OCI-LY3 (cell line): ENCODE measurements around the gene TH.
"Not testable (repeated sequence)": the region's sequence is repeated elsewhere in the genome, so short reads cannot be mapped to it uniquely, and the experiment has no call there.

Experiments used
- H2AFZ ChIP-seq: fragments of 200-600, 300-600 bp; shearing (Covaris generic); 2 replicates; pipeline ENCODE4 v1.6.0; 2014; ENCODE audit warnings: antibody characterized with exemption, low read depth, low read length
- H3K27ac ChIP-seq: fragments of 200-600, 300-600 bp; sonication (generic); 2 replicates; pipeline ENCODE4 v1.5.1; 2014; ENCODE audit warnings: mild to moderate bottlenecking, low read length, moderate library complexity, mixed read lengths
- H3K27me3 ChIP-seq: fragments of 200-600, 300-600 bp; sonication (generic); 2 replicates; pipeline ENCODE4 v1.6.1; 2014; ENCODE audit warnings: low read depth, low read length, mixed read lengths
- H3K36me3 ChIP-seq: fragments of 200-600, 300-600 bp; sonication (generic); replicated peaks from 2 replicates; pipeline ENCODE3; 2014; ENCODE audit warnings: low read depth, low read length, mixed read lengths
- H3K4me1 ChIP-seq: fragments of 300-600, 200-600 bp; sonication (generic); 2 replicates; pipeline ENCODE4 v1.6.1; 2014; ENCODE audit warnings: low read length, mixed read lengths
- H3K4me2 ChIP-seq: fragments of 200-600, 300-600 bp; sonication (generic); 2 replicates; pipeline ENCODE4 v1.6.1; 2014; ENCODE audit warnings: low read length, mixed read lengths
- H3K4me3 ChIP-seq: fragments of 300-600, 200-600 bp; sonication (generic); 2 replicates; pipeline ENCODE4 v1.5.1; 2014; ENCODE audit warnings: antibody characterized with exemption, mild to moderate bottlenecking, low read length, moderate library complexity
- H3K79me2 ChIP-seq: fragments of 300-600, 200-600 bp; shearing (Covaris generic); 2 replicates; pipeline ENCODE4 v1.6.1; 2014; ENCODE audit warnings: mild to moderate bottlenecking, low read length, mixed read lengths
- H3K9ac ChIP-seq: fragments of 300-600, 200-600 bp; shearing (Covaris generic); 2 replicates; pipeline ENCODE4 v1.6.0; 2014; ENCODE audit warnings: mild to moderate bottlenecking, low read length, moderate library complexity
- H3K9me3 ChIP-seq: fragments of 200-600, 300-600 bp; shearing (Covaris generic); 2 replicates; pipeline ENCODE4 v1.6.1; 2014; ENCODE audit warnings: low read length, mixed read lengths; ENCODE audit not compliant: insufficient read depth
- H4K20me1 ChIP-seq: fragments of 200-600, 300-600 bp; sonication (generic); 2 replicates; pipeline ENCODE4 v1.6.1; 2016; ENCODE audit warnings: low read length, mixed read lengths; ENCODE audit not compliant: insufficient read depth
- CTCF ChIP-seq: fragments of 200-600, 300-600 bp; sonication (generic); IDR thresholded peaks from 2 replicates; pipeline ENCODE4 v1.5.1; 2014; ENCODE audit warnings: antibody characterized with exemption, low read length, low read depth
- EZH2phosphoT487 ChIP-seq: fragments of 200-600 bp; shearing (Covaris generic); IDR thresholded peaks from 2 replicates; pipeline ENCODE4 v1.6.1; 2018; ENCODE audit warnings: antibody characterized with exemption, mixed run types, low read depth

TH gene

GRCh38 chr11:2196970-2197770 is 25.6 kb upstream of the TH start:
- H3K4me2 ChIP-seq = no peak overlapping the region
- H3K36me3 ChIP-seq = no peaks in the 10 kb centered on the region
- no peaks in the 10 kb centered on the region for H3K27me3 ChIP-seq
- H3K9ac ChIP-seq = no peak overlapping the region
- H4K20me1 ChIP-seq = no peaks in the 10 kb centered on the region
- H3K4me3 ChIP-seq = no peak overlapping the region
- H3K27ac ChIP-seq = no peak overlapping the region
- H3K4me1 ChIP-seq = no peaks in the 10 kb centered on the region
- TF ChIP-seq CTCF (peak; percentile 77), EZH2phosphoT487 (no peak)
- no peak overlapping the region for H2AFZ ChIP-seq
- H3K9me3 ChIP-seq = no peaks in the 10 kb centered on the region
- no peaks in the 10 kb centered on the region for H3K79me2 ChIP-seq

- Histone ChIP-seq H3K4me1 (no peaks in the 10 kb centered on the region), H3K9me3 (no peaks in the 10 kb centered on the region), H3K79me2 (no peaks in the 10 kb centered on the region), H4K20me1 (no peaks in the 10 kb centered on the region), H3K9ac (no peak overlapping the region), H3K4me3 (no peak overlapping the region), H3K27ac (no peak overlapping the region), H3K27me3 (no peaks in the 10 kb centered on the region), H2AFZ (no peak overlapping the region), H3K4me2 (no peak overlapping the region), H3K36me3 (no peaks in the 10 kb centered on the region)
- no peak for TF ChIP-seq CTCF
- TF ChIP-seq EZH2phosphoT487 = no peak
Observed at GRCh38 chr11:2195756-2196088, 24.1 kb upstream of the TH start.

- TF ChIP-seq EZH2phosphoT487 (no peak), CTCF (peak; percentile 86)
- peak overlapping the region; percentile 73 for H3K4me2 ChIP-seq
- H3K9me3 ChIP-seq = no peaks in the 10 kb centered on the region
- H3K79me2 ChIP-seq = no peaks in the 10 kb centered on the region
- no peaks in the 10 kb centered on the region for H3K27me3 ChIP-seq
- no peaks in the 10 kb centered on the region for H4K20me1 ChIP-seq
- H2AFZ ChIP-seq = peak overlapping the region; percentile 75; the same call in 1 of the 2 replicates
- H3K4me3 ChIP-seq = peak overlapping the region; percentile 64
- no peaks in the 10 kb centered on the region for H3K36me3 ChIP-seq
- no peak overlapping the region for H3K27ac ChIP-seq
- H3K9ac ChIP-seq = no peak overlapping the region
- no peaks in the 10 kb centered on the region for H3K4me1 ChIP-seq
Observed at GRCh38 chr11:2194877-2195755, 23.5 kb upstream of the TH start.

- H4K20me1 ChIP-seq, H3K27me3 ChIP-seq, H3K4me2 ChIP-seq, H3K79me2 ChIP-seq, H3K4me3 ChIP-seq, H3K36me3 ChIP-seq, H3K9ac ChIP-seq, H3K27ac ChIP-seq, H3K4me1 ChIP-seq, H2AFZ ChIP-seq, H3K9me3 ChIP-seq: not testable (repeated sequence)
Observed at GRCh38 chr11:2193888-2194595, 22.4 kb upstream of the TH start.
